Measurements from ENCODE around the gene SRCIN1. TPM values are rescaled to one million over a fixed set of nuclear protein-coding genes. Genes with fewer than 3 reads are reported as not detected.

The SRCIN1 gene
- total and polyA plus RNA-seq, 12 donors, result 0.27 to 3.2 (median 1.2) TPM

DNA sequence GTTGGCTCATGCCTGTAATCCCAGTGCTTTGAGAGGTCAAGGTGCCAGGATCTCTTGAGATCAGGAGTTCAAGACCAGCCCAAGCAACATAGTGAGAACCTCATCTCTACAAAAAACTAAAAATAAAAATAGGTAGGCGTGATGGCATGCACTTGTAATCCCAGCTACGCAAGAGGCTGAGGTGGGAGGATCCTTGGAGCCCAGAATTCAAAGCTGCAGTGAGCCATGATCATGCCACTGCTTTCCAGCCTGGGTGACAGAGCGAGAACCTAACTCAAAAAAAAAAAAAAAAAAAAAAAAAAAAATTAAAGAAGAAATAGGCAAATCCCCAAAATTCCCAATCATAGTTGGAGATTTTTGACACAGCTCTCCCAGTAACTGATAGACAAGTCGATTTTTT lies 32.2 kb upstream of the SRCIN1 start:
- Histone ChIP-seq H3K36me3 (no peaks in the 10 kb centered on the region), H3K4me3 (no peak overlapping the region), H3K27me3 (peaks cover 0 to 45% (median 12%) of the 10 kb centered on the region in 7 donors), H3K4me1 (no peaks in the 10 kb centered on the region), H3K27ac (no peak overlapping the region), H3K9me3 (no peaks in the 10 kb centered on the region)
- intact Hi-C loops (cut with DNase I), result no loop called here
- 69 to 83% methylated on average over 4 of the region's 4 CpGs for WGBS, 2 donors
- ATAC-seq (no peak), DNase-seq (no peak)
- TF ChIP-seq, protein P1, sequence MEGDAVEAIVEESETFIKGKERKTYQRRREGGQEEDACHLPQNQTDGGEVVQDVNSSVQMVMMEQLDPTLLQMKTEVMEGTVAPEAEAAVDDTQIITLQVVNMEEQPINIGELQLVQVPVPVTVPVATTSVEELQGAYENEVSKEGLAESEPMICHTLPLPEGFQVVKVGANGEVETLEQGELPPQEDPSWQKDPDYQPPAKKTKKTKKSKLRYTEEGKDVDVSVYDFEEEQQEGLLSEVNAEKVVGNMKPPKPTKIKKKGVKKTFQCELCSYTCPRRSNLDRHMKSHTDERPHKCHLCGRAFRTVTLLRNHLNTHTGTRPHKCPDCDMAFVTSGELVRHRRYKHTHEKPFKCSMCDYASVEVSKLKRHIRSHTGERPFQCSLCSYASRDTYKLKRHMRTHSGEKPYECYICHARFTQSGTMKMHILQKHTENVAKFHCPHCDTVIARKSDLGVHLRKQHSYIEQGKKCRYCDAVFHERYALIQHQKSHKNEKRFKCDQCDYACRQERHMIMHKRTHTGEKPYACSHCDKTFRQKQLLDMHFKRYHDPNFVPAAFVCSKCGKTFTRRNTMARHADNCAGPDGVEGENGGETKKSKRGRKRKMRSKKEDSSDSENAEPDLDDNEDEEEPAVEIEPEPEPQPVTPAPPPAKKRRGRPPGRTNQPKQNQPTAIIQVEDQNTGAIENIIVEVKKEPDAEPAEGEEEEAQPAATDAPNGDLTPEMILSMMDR (IDR thresholded peaks at IDR 0.05), result no peak

DNA sequence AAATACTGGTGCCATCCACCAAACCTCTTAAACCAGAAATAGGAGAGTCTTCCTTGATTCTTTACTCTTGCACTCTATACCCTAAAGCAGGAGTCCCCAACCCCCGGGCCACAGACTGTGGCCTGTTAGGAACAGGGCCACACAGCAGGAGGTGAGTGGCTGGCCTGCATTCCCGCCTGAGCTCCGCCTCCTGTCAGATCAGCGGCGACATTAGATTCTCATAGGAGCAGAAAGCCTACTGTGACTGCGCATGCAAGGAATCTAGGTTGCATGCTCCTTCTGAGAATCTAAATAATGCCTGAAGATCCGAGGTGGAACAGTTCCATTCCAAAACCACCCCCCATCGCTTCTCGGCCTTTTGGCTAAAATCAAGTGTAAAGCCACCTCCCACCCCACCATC lies 30.3 kb upstream of the SRCIN1 start:
- Histone ChIP-seq H3K4me3 (no peak overlapping the region), H3K27ac (no peak overlapping the region), H3K27me3 (peaks cover 0 to 34% (median 10%) of the 10 kb centered on the region in 7 donors), H3K4me1 (no peaks in the 10 kb centered on the region), H3K36me3 (no peaks in the 10 kb centered on the region), H3K9me3 (no peaks in the 10 kb centered on the region)
- DNase-seq, result no peak
- intact Hi-C loops (cut with DNase I), result no loop called here
- WGBS, 2 donors, result 49 to 55% methylated on average over 9 of the region's 9 CpGs
- TF ChIP-seq, protein P1 (IDR thresholded peaks at IDR 0.05), result no peak
- ATAC-seq, result no peak

DNA sequence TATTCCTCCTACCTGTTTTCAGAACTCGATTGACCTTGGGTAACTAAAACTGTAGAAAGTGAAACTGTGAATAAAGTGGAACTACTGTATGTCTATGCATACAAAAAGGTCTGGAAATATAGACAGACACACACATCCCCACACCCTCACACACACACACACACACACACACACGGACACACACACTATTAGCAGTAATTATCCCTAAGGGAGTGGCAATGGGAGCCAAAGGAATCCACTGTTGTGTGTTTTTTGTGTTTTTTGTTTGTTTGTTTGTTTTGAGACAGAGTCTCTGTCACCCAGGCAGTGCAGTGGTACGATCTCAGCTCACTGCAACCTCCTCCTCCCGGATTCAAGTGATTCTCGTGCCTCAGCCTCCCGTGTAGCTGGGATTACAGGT lies 26.6 kb upstream of the SRCIN1 start:
- TF ChIP-seq, protein P1 (IDR thresholded peaks at IDR 0.05), result no peak
- Histone ChIP-seq H3K9me3 (no peaks in the 10 kb centered on the region), H3K27ac (no peak overlapping the region), H3K27me3 (peaks cover 0 to 9% (median 0%) of the 10 kb centered on the region in 7 donors), H3K36me3 (no peaks in the 10 kb centered on the region), H3K4me1 (no peaks in the 10 kb centered on the region), H3K4me3 (no peak overlapping the region)
- intact Hi-C loops (cut with DNase I), result no loop called here
- 75 to 85% methylated on average over 6 of the region's 6 CpGs for WGBS, 2 donors
- no peak for ATAC-seq
- DNase-seq, result no peak

DNA sequence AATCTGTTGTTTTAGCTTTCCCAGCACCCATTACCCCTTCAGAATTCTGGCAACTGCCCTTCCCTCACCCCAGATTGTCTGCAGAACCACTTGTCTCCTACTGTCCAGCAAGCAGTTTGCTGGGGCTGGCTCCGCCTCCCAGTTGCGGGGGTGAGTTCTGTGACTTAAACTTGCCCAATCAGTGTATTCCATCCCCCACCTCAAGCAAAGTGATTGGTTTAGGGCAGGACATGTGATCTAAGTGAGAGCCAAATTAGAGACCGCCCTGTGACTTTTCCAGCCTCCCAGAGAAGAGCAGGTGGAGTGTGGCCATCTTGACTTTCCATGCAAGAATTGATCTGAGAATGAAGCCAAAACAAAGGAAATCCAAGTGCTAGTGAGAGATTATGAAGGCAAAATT lies 22.7 kb upstream of the SRCIN1 start:
- intact Hi-C loops (cut with DNase I), result no loop called here

More for the DNA sequence above, 22.7 kb upstream of the SRCIN1 start:
- TF ChIP-seq, protein P1 (IDR thresholded peaks at IDR 0.05), result no peak
- peaks cover 0 to 21% (median 8%) of the 10 kb centered on the region in 7 donors for H3K27me3 ChIP-seq
- no peaks in the 10 kb centered on the region for H3K4me1 ChIP-seq
- WGBS, 2 donors, result 77 to 93% methylated on average over 3 of the region's 3 CpGs
- no peak overlapping the region for H3K27ac ChIP-seq
- H3K4me3 ChIP-seq, result no peak overlapping the region
- no peaks in the 10 kb centered on the region for H3K9me3 ChIP-seq
- no peak for DNase-seq
- no peaks in the 10 kb centered on the region for H3K36me3 ChIP-seq
- no peak for ATAC-seq
